GM12891 (cell line): ENCODE data around the gene SORBS1.

Experiments
- DNase-seq: peaks from one replicate; pipeline ENCODE4 v3.0.0; 2011; ENCODE audit warnings: low spot score; ENCODE audit not compliant: insufficient read length
- FAIRE-seq: peaks from 2 replicates; lab custom pipeline; 2011; peaks lifted over from hg19 to GRCh38; lab: Jason Lieb, UNC
- PAX5 ChIP-seq: IDR thresholded peaks from 2 replicates; pipeline ENCODE4 v1.6.1; 2011; ENCODE audit warnings: low read length, moderate library complexity, mild to moderate bottlenecking; ENCODE audit not compliant: insufficient read depth, severe bottlenecking
- POLR2A ChIP-seq: IDR thresholded peaks from 2 replicates; pipeline ENCODE4 v1.6.1; 2011; ENCODE audit warnings: low read depth, low read length, control low read depth
- POLR2AphosphoS5 ChIP-seq: IDR thresholded peaks from 2 replicates; pipeline ENCODE4 v1.6.1; 2011; ENCODE audit warnings: low read depth, low read length, control low read depth
- POU2F2 ChIP-seq: IDR thresholded peaks from 2 replicates; pipeline ENCODE4 v1.6.1; 2011; ENCODE audit warnings: low read depth, mild to moderate bottlenecking, control low read depth, low read length, moderate library complexity
- SPI1 ChIP-seq: IDR thresholded peaks from 2 replicates; pipeline ENCODE4 v1.6.1; 2011; ENCODE audit warnings: low read depth, low read length, control low read depth
- TAF1 ChIP-seq: IDR thresholded peaks from 2 replicates; pipeline ENCODE4 v1.6.1; 2011; ENCODE audit warnings: low read depth, low read length, control low read depth

SORBS1 gene

DNA sequence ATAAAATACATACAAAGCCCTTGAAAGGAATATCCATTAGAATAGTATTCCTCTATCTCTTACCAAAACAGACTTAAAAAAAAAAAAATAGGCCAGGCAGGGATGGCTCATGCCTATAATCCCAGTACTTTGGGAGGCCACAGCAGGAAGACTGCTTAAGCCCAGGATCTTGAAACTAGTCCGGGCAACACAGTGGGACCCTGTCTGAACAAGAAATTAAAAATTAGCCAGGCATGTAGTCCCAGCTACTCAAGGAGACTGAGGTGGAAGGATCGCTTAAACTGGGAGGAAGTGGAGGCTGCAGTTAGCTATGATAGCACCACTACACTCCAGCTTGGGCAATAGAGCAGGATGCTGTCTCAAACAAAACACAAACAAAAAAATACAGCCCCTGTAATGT lies 280.0 kb downstream of the SORBS1 start:
- TF ChIP-seq PAX5 (no peak), SPI1 (0 out of 2 replicates have a peak, but pooled peaks have one; percentile 16)
- FAIRE-seq (no peak), DNase-seq (no peak)

DNA sequence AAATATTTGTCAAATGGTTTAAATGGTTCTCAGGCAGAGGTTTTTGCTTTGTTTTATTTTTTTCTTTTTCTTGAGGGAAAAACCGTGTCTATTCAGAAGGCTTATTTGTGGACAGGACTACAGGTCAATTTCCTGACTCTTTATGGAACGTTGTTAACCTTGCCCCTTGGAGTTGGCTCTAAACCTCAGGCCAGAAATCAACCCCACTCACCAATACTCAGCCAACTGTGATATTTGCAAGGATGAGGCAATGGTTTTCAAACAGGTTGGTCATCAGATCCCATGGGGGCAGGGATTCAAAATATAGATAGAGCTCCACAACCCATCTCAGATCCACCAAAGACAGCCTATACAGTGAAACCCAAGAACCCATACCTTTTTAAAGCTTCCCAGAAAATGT lies 280.5 kb downstream of the SORBS1 start:
- FAIRE-seq, result no peak
- TF ChIP-seq POLR2A, result no peak
- no peak for DNase-seq

GRCh38 chr10:95279042-95279820 lies 281.9 kb downstream of the SORBS1 start:
- TF ChIP-seq POLR2A (no peak), POU2F2 (no peak), TAF1 (no peak), PAX5 (no peak)
- FAIRE-seq (no peak), DNase-seq (no peak)

DNA sequence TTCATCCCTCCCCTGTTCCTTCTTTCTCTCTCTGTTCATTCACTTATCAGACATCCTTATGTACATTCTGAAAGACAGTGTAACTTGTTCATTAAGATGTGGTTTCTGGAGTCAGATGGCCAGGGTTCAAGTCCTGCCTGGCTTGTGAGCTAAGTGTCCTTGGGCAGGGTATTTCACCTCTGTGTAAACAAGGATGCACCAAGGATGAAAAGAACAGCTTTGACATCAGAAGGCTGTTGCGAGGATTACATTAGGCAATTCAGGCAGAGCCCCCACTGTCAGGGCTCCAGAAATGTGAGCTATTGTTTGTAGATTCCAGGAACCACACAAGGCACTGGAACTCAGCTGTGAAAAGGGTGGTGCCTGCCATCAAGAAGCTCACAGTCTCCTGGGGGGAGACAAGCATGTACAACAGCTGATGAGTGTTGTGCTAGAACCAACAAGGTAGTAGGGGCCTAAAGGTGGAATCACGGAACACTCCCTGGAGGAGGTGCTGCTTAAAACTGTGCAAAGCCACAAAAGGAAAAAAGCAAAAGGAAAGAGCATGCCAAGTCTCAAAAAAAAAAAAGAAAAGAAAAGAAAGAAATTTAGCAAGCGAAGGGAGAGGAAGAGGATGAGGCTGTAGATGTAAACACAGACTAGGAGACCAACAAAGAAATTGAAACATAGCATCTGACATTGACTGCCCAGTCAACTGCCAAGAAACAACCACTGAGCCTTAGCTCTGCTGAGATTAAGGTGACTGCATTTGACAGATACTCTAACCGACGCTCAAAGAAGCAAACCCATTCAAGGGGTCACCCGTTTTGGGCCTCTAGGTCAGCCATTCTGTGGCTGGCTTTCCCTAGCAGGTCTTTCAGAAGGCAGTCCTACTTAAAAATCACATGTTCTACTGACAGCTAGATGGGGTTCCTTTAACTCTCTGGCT lies 282.8 kb downstream of the SORBS1 start:
- TF ChIP-seq POLR2AphosphoS5 (no peak), SPI1 (no peak), TAF1 (no peak), PAX5 (no peak), POLR2A (no peak), POU2F2 (no peak)
- FAIRE-seq (no peak), DNase-seq (no peak)

GRCh38 chr10:95277614-95278013 lies 283.6 kb downstream of the SORBS1 start:
- DNase-seq (no peak), FAIRE-seq (no peak)

DNA sequence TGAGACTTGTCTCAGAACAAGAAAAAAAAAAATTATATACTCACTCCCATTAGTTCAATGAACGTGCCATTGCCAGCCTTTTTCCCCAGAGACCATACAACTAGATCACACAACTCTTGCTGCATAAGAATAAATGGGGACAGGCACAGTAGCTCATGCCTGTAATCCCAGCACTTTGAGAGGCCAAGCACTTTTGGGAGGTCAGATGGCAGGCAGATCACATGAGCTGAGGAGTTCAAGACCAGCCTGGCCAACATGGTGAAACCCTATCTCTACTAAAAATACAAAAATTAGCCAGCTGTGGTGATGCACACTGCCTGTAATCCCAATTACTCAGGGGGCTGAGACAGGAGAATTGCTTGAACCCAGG lies 284.0 kb downstream of the SORBS1 start:
- no peak for DNase-seq
- no peak for FAIRE-seq
- no peak for TF ChIP-seq POLR2AphosphoS5
- no peak for TF ChIP-seq TAF1
- no peak for TF ChIP-seq POU2F2
- no peak for TF ChIP-seq POLR2A
- no peak for TF ChIP-seq SPI1

More at GRCh38 chr10:95277614-95278013, 283.6 kb downstream of the SORBS1 start:
- TF ChIP-seq POLR2A, result no peak
- no peak for TF ChIP-seq PAX5
- TF ChIP-seq TAF1, result no peak
- no peak for TF ChIP-seq SPI1
- TF ChIP-seq POU2F2, result no peak
- no peak for TF ChIP-seq POLR2AphosphoS5

DNA sequence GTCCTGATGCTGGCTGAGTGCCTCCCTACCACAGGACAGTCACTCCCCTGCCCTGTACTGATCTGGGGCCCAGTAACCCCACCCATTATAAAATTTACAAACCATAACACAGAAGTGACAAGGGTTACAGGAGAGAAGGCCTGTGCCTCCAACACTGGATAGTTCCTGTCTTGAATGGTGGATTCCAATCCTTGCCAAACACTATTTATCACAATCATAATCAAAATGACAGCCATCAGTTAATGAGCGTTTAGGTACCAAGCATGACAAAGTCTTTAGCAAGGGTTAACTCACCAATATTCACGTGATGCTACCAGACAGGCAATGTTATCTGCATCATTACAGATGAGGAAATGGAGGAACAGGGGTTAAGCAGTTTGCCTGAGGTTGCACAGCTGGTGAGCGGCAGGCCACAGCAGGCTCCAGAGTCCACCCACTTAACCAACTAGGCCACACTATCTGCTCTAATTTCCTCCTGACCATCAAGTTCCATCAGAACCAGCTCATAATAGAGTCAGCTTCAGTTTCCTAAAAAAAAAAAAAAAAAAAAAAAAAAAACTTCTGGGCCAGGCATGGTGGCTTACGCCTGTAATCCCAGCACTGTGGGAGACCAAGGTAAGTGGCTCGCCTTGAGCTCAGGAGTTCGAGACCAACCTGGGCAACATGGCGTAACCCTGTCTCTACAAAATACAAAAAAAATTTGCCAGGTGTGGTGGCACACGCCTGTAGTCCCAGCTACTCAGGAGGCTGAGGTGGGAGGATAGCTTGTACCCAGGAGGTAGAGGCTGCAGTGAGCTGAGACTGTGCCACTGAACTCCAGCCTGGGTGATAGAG lies 284.6 kb downstream of the SORBS1 start:
- DNase-seq, result no peak
- FAIRE-seq, result peak; percentile 23
- no peak for TF ChIP-seq POLR2A
- peak; percentile 40; the same call in 1 of the 2 replicates for TF ChIP-seq SPI1

GRCh38 chr10:95275726-95276366 lies 285.3 kb downstream of the SORBS1 start:
- DNase-seq (no peak), FAIRE-seq (no peak)
- TF ChIP-seq TAF1 (no peak), SPI1 (no peak), PAX5 (no peak), POLR2AphosphoS5 (no peak), POU2F2 (no peak)

- TF ChIP-seq TAF1 (no peak), POU2F2 (no peak), POLR2AphosphoS5 (no peak), SPI1 (no peak), POLR2A (no peak), PAX5 (no peak)
- FAIRE-seq (no peak), DNase-seq (no peak)
Measured at GRCh38 chr10:95273393-95274312, 287.5 kb downstream of the SORBS1 start.
